Measurements from ENCODE around the gene TCOF1. TPM values are rescaled to one million over a fixed set of nuclear protein-coding genes. Genes with fewer than 3 reads are reported as not detected.
A peak's percentile ranks its signal among the peaks of the same experiment; 100 is the strongest.

TCOF1 gene
- total and polyA plus RNA-seq, 2 donors (not counting 3 experiments of a cell fraction or from before 2014, with no cell fraction given) = 11.2 to 52.0 TPM

DNA sequence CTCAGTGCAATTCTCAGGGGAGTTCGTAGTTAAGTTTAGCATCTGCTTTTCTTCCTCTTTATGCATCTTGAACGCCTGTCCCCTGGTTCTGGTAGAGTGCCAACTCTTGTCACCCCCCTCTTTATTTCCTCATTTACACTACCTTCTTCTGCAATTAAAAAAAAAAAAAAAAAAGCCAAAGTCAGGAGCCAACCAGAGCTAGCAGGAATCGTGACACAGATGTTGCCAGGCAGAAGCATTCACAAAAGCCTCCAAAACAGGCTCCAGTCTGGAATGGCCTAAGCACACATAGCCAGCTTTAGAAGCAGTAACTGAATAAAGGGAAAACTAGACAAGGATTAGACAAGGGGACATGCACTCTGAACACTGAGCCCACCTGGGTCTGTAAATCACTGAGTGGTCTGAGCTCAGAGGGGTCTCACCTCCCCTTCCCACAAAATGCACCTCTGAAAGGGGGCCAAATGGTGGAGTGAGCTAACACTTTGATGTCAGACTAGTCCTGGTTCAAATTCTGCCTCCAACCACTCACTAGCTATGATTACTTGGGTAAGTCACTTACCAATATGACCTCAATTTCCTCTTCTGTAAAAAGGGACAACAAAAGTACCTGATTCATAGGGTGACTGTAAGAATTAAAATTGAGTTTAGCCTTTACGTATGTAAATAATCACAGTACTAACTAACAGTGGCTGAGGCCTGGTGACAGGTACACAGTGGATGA, 53.2 kb downstream of the TCOF1 start:
- H3K4me1 ChIP-seq (ENCODE audit: control insufficient read depth, extremely low read depth, insufficient read depth, low read length) = peaks cover 4% of the 10 kb centered on the region
- no peak overlapping the region for H3K4me3 ChIP-seq (replicated peaks in 1 of 3; ENCODE audit: insufficient read depth in 1 of 3, low read depth in 1 of 3, low read length in 3 of 3)
- dilution Hi-C loops (cut with MboI; ENCODE audit: extremely low pct_ligation_motif_present, low sequenced_read_pairs) = no loop called here
- no peaks in the 10 kb centered on the region for H3K79me2 ChIP-seq (ENCODE audit: control insufficient read depth, insufficient read depth, low read length)
- TF ChIP-seq GATA2 (IDR thresholded peaks at IDR 0.05; ENCODE audit: insufficient read depth, insufficient read length, low read depth, low read length) (no peak), FOS (IDR thresholded peaks at IDR 0.05; ENCODE audit: borderline replicate concordance, insufficient read depth, low read length) (no peak), CTCF (IDR thresholded peaks at IDR 0.05; ENCODE audit: extremely low read depth in 1 of 2, insufficient read depth in 1 of 2, low read depth in 1 of 2, low read length in 2 of 2) (no peak), POLR2A (IDR thresholded peaks at IDR 0.05; ENCODE audit: low read depth, low read length) (no peak), POLR2AphosphoS5 (IDR thresholded peaks at IDR 0.05; ENCODE audit: insufficient read depth, low read depth, low read length) (no peak), MYC (IDR thresholded peaks at IDR 0.05; ENCODE audit: low read depth, low read length) (no peak), MAX (IDR thresholded peaks at IDR 0.05; ENCODE audit: insufficient read depth, insufficient read length) (no peak), JUN (IDR thresholded peaks at IDR 0.05; ENCODE audit: borderline replicate concordance, insufficient read depth, insufficient read length, low read depth) (no peak), EZH2 (IDR thresholded peaks at IDR 0.05; ENCODE audit: borderline replicate concordance, low read depth, low read length, severe bottlenecking) (no peak)
- FAIRE-seq (peak; percentile 83), DNase-seq (ENCODE audit: low read depth, low spot score) (peak; percentile 78)
- H2AFZ ChIP-seq (ENCODE audit: low read depth, low read length) = no peak overlapping the region
- intact Hi-C loops (cut with micrococcal nuclease) = no loop called here
- no peaks in the 10 kb centered on the region for H3K9me3 ChIP-seq (replicated peaks; ENCODE audit: control insufficient read depth, insufficient read depth, low read length)
- BruUV-seq (replicated peaks) = no TSS peak
- peak overlapping the region; percentile 10 for H3K4me2 ChIP-seq (ENCODE audit: insufficient read depth, low read length)
- H4K20me1 ChIP-seq (replicated peaks; ENCODE audit: control insufficient read depth, extremely low read depth, insufficient read depth, low read length) = no peaks in the 10 kb centered on the region
- H3K27ac ChIP-seq (ENCODE audit: insufficient read depth, low read depth, low read length) = no peak overlapping the region
- no peak overlapping the region for H3K9ac ChIP-seq (replicated peaks; ENCODE audit: extremely low read depth, insufficient read depth, low read length)
- no peaks in the 10 kb centered on the region for H3K27me3 ChIP-seq (ENCODE audit: control insufficient read depth in 2 of 2, insufficient read depth in 2 of 2, low read length in 2 of 2)
- ChIA-PET CTCF (interaction anchor here (0.6 to 2.0 kb wide), 10 partner anchors 10 to 679 kb away, joined by 3 to 9 read pairs (median 3); no protein-coding TSS in a partner anchor), POLR2A (interaction anchor here (0.6 kb wide), 1 partner anchor 44 kb away, joined by 4 read pairs; no protein-coding TSS in a partner anchor)
- H3K36me3 ChIP-seq (ENCODE audit: control insufficient read depth in 2 of 2, extremely low read depth in 1 of 2, insufficient read depth in 2 of 2, low read length in 2 of 2) = no peaks in the 10 kb centered on the region
- no peaks in the 10 kb centered on the region for H3K9me1 ChIP-seq (replicated peaks; ENCODE audit: control insufficient read depth, extremely low read depth, insufficient read depth, low read length)

Data from endothelial cell of umbilical vein (primary cell).